Measurements from ENCODE around the gene KRT86. TPM values are rescaled to one million over a fixed set of nuclear protein-coding genes. Genes with fewer than 3 reads are reported as not detected.
"Not testable (repeated sequence)": the region's sequence is repeated elsewhere in the genome, so short reads cannot be mapped to it uniquely, and the experiment has no call there.

The KRT86 gene
- total RNA-seq, 2 donors from 2014 or later, result not detected

DNA sequence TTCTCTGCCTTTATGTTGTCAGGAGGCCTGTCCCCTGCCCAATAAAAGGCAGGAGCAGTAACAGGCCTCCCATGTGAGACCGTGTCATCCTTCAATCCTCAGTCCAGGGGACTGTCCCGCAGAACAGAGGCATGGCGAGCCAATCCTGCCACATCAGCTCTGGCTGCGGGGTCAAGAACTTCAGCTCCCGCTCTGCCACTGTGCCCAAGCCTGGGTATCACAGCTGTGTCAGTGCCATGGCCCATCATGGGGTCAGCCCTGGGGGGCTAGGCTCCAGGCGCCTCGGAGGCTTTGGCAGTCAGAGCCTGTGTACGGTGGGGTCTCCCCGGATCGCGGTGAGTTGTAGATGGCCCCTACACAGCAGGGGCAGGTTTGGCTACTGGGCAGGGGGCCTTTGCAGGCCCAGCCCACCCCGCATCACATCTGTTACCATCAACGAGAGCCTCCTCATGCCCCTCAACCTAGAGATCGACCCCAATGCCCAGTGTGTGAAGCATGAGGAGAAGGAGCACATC, 66.7 kb downstream of the KRT86 start:
- ATAC-seq, result no peak
- intact Hi-C loops (cut with DNase I), result no loop called here

DNA sequence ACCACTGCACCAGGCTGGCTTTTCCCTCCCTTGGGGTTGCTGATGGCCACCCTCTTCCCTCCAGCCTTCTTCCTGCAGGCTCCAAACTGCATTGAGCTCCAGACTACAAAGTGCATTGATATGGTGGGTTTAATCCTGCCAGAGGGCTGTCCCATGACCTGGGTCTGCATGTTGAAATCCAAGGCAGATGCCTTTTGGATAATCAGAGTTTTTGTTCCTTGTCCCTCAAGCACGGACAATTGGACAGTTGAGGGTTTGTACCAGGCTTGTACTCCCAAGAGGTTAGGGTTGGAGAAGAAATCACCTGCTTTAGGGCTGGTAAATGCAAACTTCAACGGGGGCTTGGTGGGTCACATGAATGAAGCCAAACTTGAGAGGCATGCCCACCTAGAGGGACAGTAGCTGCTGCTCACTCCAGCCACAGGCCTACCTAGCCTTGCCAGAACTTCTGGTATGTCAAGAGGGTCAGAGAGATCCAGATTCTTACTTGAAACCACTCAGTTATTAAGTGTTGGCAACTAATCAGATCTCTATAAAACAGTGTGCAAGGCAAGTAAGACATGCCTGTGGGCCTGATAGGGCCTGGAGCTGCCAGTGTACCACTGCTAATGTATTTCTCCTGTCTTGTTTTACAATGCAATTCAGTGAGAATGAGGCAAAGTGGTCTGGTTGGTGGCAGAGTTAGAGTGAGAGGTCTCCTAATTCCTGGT, 68.5 kb downstream of the KRT86 start:
- intact Hi-C loops (cut with DNase I), result no loop called here
- DNase-seq (no peak), ATAC-seq (no peak)

More for the DNA sequence above, 66.7 kb downstream of the KRT86 start:
- no peak for DNase-seq

DNA sequence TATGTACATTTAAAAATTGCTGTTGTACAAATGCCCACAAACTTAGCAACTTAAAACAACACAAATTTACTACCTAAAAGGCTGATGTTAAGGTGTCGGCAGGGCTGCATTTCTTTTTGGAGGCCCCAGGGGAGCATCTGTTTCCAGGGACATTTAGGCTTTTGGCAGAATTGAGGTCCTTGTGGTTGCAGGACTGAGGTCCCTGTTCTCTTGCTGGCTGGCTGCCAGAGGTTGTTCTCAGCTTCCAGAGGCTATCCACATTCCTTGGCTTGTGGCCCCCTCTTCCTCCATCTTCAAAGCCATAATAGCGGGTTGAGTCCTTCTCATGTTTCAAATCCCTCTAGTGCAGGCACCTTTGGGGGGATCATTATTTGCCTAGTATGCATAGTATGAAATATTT, 69.1 kb downstream of the KRT86 start:
- intact Hi-C loops (cut with DNase I), result no loop called here
- DNase-seq (no peak), ATAC-seq (no peak)

DNA sequence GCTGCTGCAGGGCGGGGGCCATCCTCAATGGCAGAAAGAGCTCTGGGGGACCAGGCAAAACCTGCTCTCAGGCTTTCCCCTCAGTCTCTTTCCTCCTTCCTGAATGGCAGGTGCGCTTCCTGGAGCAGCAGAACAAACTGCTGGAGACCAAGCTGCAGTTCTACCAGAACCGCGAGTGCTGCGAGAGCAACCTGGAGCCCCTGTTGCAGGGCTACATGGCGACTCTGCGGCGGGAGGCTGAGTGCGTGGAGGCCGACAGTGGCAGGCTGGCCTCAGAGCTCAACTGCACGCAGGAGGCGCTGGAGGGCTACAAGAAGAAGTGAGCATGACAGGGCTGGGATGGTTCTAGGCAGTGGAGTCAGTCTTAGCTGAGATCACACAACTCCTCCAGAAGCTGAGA, 69.7 kb downstream of the KRT86 start:
- no peak for DNase-seq
- ATAC-seq, result no peak
- intact Hi-C loops (cut with DNase I), result no loop called here

- intact Hi-C loops (cut with DNase I); ATAC-seq; DNase-seq: not testable (repeated sequence)
These were observed 70.6 kb downstream of the KRT86 start for GRCh38 chr12:52345041-52345440.

- intact Hi-C loops (cut with DNase I), result no loop called here
- ATAC-seq (peak in 1 of 2 donors; percentile 56), DNase-seq (no peak)
These were observed 72.1 kb downstream of the KRT86 start for GRCh38 chr12:52346593-52346992.

GRCh38 chr12:52347016-52347415, 72.6 kb downstream of the KRT86 start:
- no peak for ATAC-seq
- no peak for DNase-seq
- intact Hi-C loops (cut with DNase I), result no loop called here

DNA sequence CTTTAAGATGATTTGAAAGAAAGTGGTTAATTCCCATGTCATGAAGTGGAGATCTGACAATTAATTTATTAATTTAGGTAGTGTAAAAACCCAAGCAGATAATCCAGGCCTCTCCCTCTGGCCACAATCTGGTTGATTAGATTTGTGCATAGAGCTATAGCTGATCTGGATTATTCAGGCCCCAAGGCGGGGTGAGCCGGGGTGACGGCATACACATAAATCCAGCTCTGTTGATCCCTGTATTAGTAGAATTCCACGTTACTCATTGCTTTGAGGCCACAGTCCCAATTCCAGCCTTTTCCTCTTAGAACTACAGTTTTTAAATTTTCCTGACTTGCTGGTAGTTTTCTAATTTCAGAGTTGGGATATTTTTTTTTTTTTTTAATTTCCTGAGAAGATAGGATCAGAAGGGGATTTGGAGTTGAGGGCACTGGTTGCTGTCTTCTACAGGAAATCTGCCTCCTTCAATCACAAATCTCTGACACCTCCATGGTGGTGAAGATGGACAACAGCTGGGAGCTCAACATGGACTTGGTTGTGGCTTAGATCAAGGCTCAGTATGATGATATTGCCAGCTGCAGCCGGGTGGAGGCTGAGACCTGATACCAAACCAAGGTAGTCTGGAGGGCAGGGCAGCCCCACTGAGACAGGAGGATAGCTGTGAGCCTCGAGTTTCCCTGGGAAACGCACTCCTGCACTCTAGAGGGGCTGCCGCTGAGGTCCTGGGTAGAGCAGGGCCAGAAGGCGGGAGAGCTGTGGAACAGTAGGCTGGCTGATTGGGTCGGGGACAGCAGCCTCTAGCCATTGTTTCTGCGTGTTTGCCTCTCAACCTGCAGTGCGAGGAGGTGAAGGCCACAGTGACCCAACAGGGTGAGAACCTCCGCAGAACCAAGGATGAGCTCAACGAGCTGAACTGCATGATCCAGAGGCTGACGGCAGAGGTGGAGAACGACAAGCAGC, 73.4 kb downstream of the KRT86 start:
- intact Hi-C loops (cut with DNase I), result no loop called here
- ATAC-seq, result no peak
- DNase-seq, result no peak

- DNase-seq (no peak), ATAC-seq (peak in 1 of 2 donors; percentile 83)
- intact Hi-C loops (cut with DNase I), result no loop called here
These were observed 74.8 kb downstream of the KRT86 start for GRCh38 chr12:52349196-52349595.

GRCh38 chr12:52350021-52350620, 75.7 kb downstream of the KRT86 start:
- no peak for DNase-seq
- intact Hi-C loops (cut with DNase I), result no loop called here
- ATAC-seq, result no peak

DNA sequence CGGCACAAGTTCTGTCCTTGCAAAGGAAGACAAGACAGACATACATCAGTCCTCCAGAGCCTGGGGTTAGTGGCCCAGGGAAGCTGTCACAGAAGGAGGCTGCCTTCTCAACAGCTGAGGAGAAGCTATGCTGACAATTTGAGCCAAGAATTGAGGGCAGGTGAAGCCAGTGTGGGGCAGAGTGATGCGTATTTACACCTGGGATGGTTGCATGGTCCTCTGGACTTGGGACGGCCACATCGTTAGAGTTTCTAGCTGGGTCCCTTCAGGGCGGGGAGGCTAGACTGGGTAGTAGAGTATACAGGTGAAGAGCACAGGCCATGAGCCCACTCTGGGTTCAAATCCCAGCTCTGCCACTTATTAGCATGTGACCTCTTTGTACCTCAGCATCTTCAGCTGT, 76.3 kb downstream of the KRT86 start:
- intact Hi-C loops (cut with DNase I), result no loop called here
- DNase-seq (no peak), ATAC-seq (no peak)

GRCh38 chr12:52351196-52352059, 77.0 kb downstream of the KRT86 start:
- intact Hi-C loops (cut with DNase I), result no loop called here
- ATAC-seq (peak; percentile 54 to 79), DNase-seq (peak; percentile 42)

DNA sequence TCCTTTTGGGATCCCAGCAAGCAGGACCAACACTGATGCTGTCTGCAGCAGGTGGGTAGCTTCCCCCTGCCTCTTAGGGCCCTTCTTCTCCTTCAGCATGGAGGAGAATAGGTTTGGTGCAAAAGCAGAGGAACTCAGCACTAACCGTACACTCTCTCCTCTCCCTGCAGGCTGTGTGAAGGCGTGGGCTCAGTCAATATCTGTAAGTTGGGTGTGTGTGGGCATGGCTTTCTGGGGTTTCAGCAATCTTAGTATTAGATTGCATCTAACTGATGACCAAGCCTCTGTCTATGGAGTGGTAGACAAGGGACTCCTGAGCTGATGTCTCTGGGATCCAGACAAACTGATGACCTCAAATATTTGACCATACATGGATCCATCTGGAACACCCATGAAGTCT, 78.5 kb downstream of the KRT86 start:
- ATAC-seq (no peak), DNase-seq (no peak)
- intact Hi-C loops (cut with DNase I), result no loop called here

- no peak for ATAC-seq
- intact Hi-C loops (cut with DNase I), result no loop called here
These were observed 79.3 kb downstream of the KRT86 start for GRCh38 chr12:52353766-52354165.

GRCh38 chr12:52354200-52354599, 79.8 kb downstream of the KRT86 start:
- intact Hi-C loops (cut with DNase I), result no loop called here
- DNase-seq (no peak), ATAC-seq (no peak)

More at GRCh38 chr12:52353766-52354165, 79.3 kb downstream of the KRT86 start:
- no peak for DNase-seq

DNA sequence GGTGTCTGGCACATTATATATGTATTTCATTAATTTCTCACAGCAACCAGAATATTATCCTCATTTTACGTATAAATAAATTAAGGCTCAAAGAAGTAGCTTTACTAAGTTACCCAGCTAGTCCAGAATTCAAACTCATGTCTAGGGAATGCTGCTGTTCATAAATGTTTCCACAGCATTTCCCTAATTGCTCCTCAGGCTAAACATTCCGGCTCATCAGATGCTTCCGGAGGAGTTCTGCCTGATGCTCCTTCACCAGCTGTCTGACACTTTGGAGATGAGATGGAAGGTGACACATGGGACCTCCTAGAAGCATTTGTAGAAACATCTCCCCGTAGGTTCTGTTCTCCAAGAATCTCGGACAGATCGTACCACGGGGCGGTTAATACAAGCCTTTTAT, 80.7 kb downstream of the KRT86 start:
- no peak for DNase-seq
- intact Hi-C loops (cut with DNase I), result no loop called here
- ATAC-seq, result no peak

DNA sequence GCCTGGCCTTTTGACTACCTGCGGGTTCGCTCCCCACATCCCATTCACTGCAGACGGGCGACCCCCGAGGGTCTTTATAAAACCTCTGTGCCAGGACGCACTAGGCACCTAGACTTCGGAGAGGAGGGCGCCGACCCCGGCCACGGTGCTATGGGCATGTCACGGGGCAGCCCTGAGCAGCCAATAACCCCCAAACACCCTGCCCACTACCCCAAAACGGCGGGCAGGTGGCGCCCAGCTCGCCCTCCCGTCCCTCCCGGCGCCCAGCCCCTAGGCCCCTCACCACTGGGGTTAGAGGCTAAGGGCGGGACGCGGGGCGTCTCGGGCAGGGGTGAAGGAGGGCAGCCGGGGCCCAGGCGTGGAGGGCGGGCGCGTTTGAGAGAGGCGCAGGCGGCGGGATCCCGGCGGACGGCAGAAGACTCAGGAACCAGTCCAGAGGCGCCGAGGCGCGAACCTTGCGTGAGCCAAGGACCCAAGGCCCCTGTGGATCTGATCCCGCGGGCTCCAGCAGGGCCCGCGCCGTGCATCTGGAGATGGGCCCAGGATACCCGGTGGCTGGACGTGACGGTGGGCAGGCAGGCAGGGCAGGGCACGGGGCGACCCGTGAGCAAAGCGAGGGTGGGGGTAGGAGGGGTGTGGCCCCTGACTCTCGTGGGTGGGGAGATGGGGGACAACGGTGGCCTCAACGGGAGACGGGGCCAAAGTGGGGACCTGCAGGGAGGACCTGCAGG, 81.8 kb downstream of the KRT86 start:
- no peak for DNase-seq
- intact Hi-C loops (cut with DNase I), result no loop called here
- no peak for ATAC-seq
